H1 (cell line): ENCODE measurements around the gene TMCO2.

Experiments used
- ATF3 ChIP-seq: IDR thresholded peaks from 2 replicates; pipeline ENCODE4 v1.6.1; 2011; ENCODE audit warnings: low read depth, mild to moderate bottlenecking, low read length; ENCODE audit not compliant: insufficient read depth
- CEBPB ChIP-seq: IDR thresholded peaks from 2 replicates; pipeline ENCODE4 v1.6.1; 2012; ENCODE audit warnings: low read depth, low read length
- CHD2 ChIP-seq: IDR thresholded peaks from 2 replicates; pipeline ENCODE4 v1.6.1; 2012; ENCODE audit warnings: low read length, improper control_type of control experiment
- CTCF ChIP-seq, 3 experiments: IDR thresholded peaks; 1 replicate in 2 of 3; 2 replicates in 1 of 3; pipeline versions ENCODE4 v1.5.1 to v1.6.1; 2011; ENCODE audit warnings: low read length in 3 of 3, mild to moderate bottlenecking in 3 of 3, inconsistent platforms in 2 of 3, low read depth in 1 of 3, moderate library complexity in 1 of 3; ENCODE audit not compliant: insufficient read depth in 1 of 3; ENCODE audit errors: control extremely low read depth in 1 of 3
- EGR1 ChIP-seq: IDR thresholded peaks from 2 replicates; pipeline ENCODE4 v1.6.1; 2011; ENCODE audit warnings: low read depth, low read length, borderline replicate concordance
- EZH2 ChIP-seq: fragments of 200-600 bp; sonication (generic); IDR thresholded peaks from 2 replicates; pipeline ENCODE4 v1.7.1; 2012; ENCODE audit warnings: low read depth, mild to moderate bottlenecking, moderate library complexity, low read length, inconsistent platforms; ENCODE audit not compliant: severe bottlenecking
- NRF1 ChIP-seq: IDR thresholded peaks from 2 replicates; pipeline ENCODE4 v1.6.1; 2011; ENCODE audit warnings: mild to moderate bottlenecking, low read depth, low read length, improper control_type of control experiment
- RBBP5 ChIP-seq: IDR thresholded peaks from 2 replicates; pipeline ENCODE4 v1.7.1; 2012; ENCODE audit warnings: low read depth, mild to moderate bottlenecking, inconsistent platforms, low read length, moderate library complexity, borderline replicate concordance
- SP1 ChIP-seq: IDR thresholded peaks from 2 replicates; pipeline ENCODE4 v1.6.1; 2011; ENCODE audit warnings: low read depth, low read length
- ZNF274 ChIP-seq: IDR thresholded peaks from 2 replicates; pipeline ENCODE4 v1.7.0; 2012; ENCODE audit warnings: low read length, borderline replicate concordance; ENCODE audit errors: extremely low read depth

GRCh38 chr1:40244138-40244744 is 3.5 kb upstream of the TMCO2 start:
- TF ChIP-seq ZNF274: no peak
- TF ChIP-seq ATF3: no peak
- TF ChIP-seq EZH2: no peak
- TF ChIP-seq CTCF (IDR thresholded peaks at IDR 0.05; ENCODE audit: control extremely low read depth in 1 of 3, insufficient read depth in 1 of 3, low read depth in 1 of 3, low read length in 3 of 3): no peak
- no peak for TF ChIP-seq CEBPB
- TF ChIP-seq SP1: no peak
- no peak for TF ChIP-seq NRF1
- no peak for TF ChIP-seq RBBP5
- TF ChIP-seq CHD2: no peak
- TF ChIP-seq EGR1: no peak
